GM08714 (cell line): Measurements from ENCODE around the gene ZFAND3.

Source experiments
- H3K4me3 ChIP-seq: fragments of 200-500 bp; sonication (Bioruptor generic); 2 replicates; pipeline ENCODE4 v1.5.1; 2014; ENCODE audit warnings: mild to moderate bottlenecking, low read length, inconsistent platforms
- ZNF274 ChIP-seq: IDR thresholded peaks from 2 replicates; pipeline ENCODE4 v1.6.1; 2012; ENCODE audit warnings: mild to moderate bottlenecking, low read depth, low read length

The ZFAND3 gene

DNA sequence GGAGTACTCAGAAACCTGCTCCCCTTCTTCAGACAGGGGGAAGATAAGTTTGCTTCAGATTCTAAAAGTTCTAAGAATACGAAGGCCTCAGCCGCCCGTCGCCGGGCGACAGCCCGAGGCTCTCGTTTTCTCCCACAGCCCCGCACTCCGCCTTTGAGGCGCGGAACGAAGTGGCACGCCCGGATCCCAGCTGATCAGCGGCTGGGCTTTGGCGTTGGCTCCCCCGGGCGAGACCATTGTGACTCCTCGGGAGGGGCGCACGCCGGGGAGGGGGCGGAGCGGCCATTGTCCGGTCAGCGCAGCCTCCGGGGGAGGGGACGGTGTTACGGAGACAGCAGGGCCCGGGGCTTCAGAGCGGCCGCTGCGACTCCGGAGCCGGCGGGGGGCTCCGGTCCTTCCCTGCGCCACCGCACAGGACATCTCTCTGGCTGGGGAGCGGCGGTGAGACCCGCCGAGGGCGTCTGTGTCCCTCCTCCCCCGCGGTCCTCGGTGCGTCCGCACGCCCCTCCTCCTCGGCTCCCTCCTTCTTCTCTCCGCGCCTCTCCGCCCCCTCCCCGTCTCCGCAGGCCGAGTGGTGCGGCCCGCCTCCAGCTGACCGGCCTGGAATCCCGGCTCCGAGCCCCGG is at the start of gene ZFAND3:
ZFAND3 (plus strand) TSS at position 551 of the 625 bp plus-strand sequence. CDS start 219 bp downstream, outside the sequence.
- TF ChIP-seq ZNF274: no peak
- peak within 1 kb of the TSS; percentile 94 for H3K4me3 ChIP-seq

GRCh38 chr6:37774028-37774680 is 45.4 kb upstream of the ZFAND3 start:
- H3K4me3 ChIP-seq: no peak overlapping the region
- no peak for TF ChIP-seq ZNF274

- no peak for TF ChIP-seq ZNF274
Observed at GRCh38 chr6:37776566-37776965, 43.0 kb upstream of the ZFAND3 start.

DNA sequence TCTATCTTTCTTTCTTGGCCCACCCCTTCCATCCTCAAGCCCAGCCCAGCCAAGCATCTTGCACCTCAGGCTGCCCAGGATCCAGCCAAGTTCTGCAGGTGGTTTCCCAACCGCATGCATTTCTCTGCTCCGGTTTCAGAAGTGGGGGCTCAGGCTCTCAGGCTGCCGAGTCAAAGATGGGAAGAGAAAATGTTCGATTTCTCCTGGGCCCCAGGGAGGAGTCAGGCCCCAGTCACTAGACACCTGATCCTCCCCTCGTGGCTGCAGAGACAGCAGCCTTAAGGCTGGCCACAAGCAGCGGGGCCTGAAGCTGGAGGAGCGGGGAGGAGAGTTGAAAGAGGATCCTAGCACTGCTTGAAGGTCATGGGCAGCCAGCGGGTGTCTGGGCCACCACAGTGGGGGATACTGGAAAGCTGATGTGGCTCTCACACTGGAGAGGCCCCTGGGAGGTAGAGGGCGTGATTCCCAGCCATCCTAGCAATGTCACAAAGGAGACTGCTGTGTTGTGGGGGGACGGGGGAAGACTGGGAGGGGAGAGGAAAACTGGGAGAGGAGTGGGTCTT is 42.2 kb upstream of the ZFAND3 start:
- no peak for TF ChIP-seq ZNF274

More at GRCh38 chr6:37776566-37776965, 43.0 kb upstream of the ZFAND3 start:
- no peak overlapping the region for H3K4me3 ChIP-seq

GRCh38 chr6:37779111-37779800 is 40.3 kb upstream of the ZFAND3 start:
- H3K4me3 ChIP-seq: no peak overlapping the region

More for the DNA sequence above, 42.2 kb upstream of the ZFAND3 start:
- H3K4me3 ChIP-seq: no peak overlapping the region

GRCh38 chr6:37779902-37780628 is 39.5 kb upstream of the ZFAND3 start:
- no peak overlapping the region for H3K4me3 ChIP-seq
- TF ChIP-seq ZNF274: no peak

More at GRCh38 chr6:37779111-37779800, 40.3 kb upstream of the ZFAND3 start:
- TF ChIP-seq ZNF274: no peak

GRCh38 chr6:37781788-37782187 is 37.7 kb upstream of the ZFAND3 start:
- no peak for TF ChIP-seq ZNF274

DNA sequence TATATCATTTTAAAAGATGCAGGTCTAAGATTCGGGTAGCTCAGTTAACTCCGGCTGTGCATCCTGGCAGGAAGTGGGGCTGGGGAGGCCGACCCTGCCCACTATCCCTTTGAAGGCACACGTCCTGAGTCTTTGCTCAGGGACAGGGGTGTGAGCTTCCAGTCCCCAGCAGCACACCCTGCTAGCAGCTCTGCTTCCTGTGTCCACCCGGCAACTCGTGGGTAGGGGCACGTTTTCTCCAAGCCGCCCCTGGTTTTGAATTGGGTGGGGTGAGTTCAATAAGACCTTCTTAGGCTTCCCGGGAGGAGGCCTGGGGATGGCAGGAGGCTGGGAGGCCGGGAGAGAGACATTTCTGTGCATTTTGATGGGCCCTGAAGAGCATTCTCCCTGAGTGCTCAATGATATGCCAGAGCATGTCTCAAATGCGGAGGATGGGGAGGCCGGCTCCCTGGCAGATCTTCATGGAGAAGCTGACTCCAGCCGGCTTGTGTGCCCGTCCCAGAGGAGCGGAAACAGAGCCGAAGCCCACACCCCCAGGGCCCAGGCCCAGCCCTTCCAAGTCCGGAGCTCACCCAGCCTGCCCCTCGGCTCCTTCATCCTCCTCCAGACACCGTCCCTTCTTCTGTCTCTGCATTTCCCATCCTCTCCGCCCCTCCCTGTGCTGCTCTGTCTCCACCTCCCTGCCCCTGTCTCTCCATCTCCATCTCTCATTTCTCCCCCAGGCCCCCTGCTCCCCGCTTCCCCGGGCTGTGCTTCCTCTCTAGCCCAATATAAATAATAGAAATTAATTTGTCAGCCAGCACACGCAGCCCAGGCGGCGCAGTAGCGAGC is 36.3 kb upstream of the ZFAND3 start:
- no peak for TF ChIP-seq ZNF274
- peak overlapping the region; percentile 40; the same call in 1 of the 2 replicates for H3K4me3 ChIP-seq

More at GRCh38 chr6:37781788-37782187, 37.7 kb upstream of the ZFAND3 start:
- H3K4me3 ChIP-seq: no peak overlapping the region

DNA sequence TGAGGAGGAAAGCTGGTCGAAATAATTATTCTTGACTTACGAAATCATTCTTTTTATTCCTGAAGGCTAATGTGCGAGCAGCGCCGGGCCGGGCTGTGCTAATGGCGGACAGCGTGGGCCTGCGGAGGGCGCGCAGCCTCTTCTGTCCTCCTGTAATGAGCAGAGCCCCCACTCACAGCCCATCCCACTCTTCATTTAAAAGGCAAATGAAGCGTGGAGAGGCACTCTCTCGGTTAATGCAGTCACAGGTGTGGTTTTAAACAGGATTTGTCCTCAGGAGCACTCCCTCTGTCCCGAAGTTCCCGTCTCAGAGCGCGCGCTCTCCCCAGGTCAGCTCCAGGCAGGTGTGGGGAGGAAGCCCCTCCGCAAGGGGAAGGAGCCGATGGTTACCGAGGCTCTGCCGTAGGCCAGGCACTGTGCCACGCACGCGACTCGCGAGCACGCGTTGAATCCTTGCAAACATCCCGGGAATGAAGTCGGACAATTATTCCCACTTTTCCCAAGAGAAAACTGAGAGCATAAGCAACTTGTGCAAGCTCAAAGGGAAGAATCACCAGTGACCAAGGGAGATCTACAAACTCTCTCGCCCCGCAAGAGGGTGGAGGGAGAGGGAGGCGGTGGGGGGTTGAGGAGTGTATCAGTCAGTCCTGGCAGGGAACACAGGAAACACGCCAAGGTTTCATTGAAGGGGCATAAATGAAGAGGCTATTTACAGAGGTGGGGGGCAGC is 35.5 kb upstream of the ZFAND3 start:
- no peak for TF ChIP-seq ZNF274
- H3K4me3 ChIP-seq: peak overlapping the region; percentile 40; the same call in 1 of the 2 replicates

GRCh38 chr6:37784585-37784967 is 35.0 kb upstream of the ZFAND3 start:
- H3K4me3 ChIP-seq: no peak overlapping the region
- TF ChIP-seq ZNF274: no peak

GRCh38 chr6:37785002-37785662 is 34.4 kb upstream of the ZFAND3 start:
- H3K4me3 ChIP-seq: no peak overlapping the region

More at GRCh38 chr6:37785002-37785662, 34.4 kb upstream of the ZFAND3 start:
- no peak for TF ChIP-seq ZNF274
